IPS-18c (cell line): ENCODE data around the gene GRIP2.

ENCODE experiments used
- H3K4me3 ChIP-seq: 2 replicates; pipeline ENCODE4 v1.7.0; 2013; ENCODE audit warnings: low read depth, mild to moderate bottlenecking, low read length, moderate library complexity; ENCODE audit not compliant: insufficient read depth
- H3K9me3 ChIP-seq: one replicate; pipeline ENCODE4 v1.6.1; 2013; ENCODE audit warnings: mild to moderate bottlenecking, low read length, moderate library complexity; ENCODE audit not compliant: control insufficient read depth, insufficient read depth

The GRIP2 gene

DNA sequence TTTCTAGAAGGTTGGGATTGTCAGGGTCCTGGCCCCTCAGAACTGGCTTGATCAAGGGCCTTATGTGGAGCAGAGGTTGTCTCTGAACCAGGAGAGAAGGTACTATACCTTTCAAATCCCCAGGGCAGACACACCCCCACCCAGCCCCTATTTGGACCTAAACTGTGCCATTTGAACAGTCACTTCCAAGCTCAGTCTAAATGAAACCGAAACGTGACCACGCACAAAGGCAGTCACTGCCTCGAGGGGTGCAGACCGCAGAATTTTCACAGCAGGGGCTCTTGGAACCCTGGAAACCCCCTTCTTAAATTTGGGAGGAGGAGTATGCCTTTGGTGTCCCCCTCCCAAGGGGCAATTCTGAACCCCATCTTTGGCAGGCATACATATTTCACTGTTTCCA, 53.7 kb downstream of the GRIP2 start:
- Histone ChIP-seq H3K4me3 (no peak overlapping the region), H3K9me3 (no peaks in the 10 kb centered on the region)

DNA sequence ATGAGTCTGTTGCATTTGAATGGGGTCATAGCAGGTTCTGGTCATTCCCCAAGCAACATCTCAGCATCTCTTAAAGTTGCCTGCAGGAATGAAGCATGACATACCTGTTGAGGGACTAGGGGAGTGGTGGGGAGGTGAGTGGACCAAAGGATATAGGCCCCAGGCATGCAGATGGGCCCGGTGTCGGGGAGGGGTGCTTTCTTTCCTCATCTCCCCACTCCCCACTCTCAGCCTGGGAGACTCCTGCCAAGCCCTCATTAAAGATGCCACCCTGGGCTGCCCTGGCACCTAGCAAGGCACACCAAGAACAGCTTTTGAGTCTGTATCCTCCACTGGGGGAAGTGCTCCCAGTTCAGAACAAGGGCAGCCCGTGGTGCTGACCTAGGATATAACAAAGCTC, 54.2 kb downstream of the GRIP2 start:
- no peak overlapping the region for H3K4me3 ChIP-seq
- no peaks in the 10 kb centered on the region for H3K9me3 ChIP-seq

DNA sequence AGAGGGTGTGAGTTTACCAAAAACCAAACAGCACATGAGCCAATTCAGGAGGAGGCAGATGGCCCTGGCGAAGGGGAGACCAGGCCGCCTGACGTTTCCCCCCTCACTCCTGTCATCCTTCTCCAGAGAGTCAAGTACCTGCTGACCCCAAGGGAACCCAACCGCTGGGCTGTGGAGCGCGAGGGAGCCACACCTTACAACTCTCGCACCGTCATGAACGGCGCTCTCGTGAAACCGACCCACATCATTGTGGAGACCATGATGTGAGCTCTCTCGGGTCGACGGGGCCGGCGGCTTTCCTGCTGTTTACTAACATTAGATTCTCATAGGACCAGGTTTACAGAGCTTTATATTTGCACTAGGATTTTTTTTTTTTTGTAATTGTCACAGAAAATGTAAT, 55.4 kb downstream of the GRIP2 start:
- no peak overlapping the region for H3K4me3 ChIP-seq

DNA sequence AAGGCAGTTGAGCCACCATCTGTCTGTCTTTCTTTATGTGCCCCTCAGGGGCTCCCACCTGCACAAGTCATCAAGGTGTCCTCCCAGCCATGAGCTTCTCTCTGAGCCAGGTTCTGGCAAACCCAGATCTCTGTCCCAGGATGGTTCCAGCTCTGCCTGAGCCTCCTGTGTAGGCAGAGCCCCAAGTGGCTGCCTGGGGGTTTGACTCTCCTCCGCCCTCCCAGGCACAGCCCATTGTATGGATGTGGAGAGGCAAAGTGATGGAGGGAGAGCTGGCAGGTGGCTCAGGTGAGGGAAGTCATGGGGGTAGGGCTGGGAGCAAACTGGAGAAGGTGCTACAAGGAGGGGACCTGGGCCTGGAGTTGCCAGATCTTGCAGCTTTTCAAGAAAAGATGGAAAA, 56.9 kb downstream of the GRIP2 start:
- Histone ChIP-seq H3K4me3 (no peak overlapping the region), H3K9me3 (no peaks in the 10 kb centered on the region)

More for the DNA sequence above, 55.4 kb downstream of the GRIP2 start:
- no peaks in the 10 kb centered on the region for H3K9me3 ChIP-seq

DNA sequence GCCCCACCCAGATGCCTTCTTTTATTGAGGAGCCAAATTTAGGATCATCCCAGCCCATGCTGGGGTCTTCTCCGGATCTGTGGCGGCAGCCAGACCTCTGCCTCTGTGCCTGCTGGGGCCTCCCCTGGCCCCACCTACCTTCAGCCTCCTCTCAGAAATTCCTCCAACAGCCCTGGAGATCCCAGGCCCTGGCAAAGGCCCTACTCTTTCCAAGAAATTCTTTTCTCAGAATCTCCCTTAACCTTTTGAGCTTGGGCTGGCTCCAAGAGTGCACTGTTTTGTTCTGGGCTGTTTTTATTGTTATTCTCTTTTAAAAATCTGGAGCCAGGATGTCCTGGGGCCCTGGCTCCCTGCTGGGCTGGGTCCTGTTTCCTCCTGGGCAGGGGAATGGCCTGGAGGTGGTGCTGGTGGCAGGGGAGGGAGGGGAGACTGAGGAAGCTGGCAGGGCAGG, 57.8 kb downstream of the GRIP2 start:
- H3K4me3 ChIP-seq = no peak overlapping the region
- no peaks in the 10 kb centered on the region for H3K9me3 ChIP-seq

DNA sequence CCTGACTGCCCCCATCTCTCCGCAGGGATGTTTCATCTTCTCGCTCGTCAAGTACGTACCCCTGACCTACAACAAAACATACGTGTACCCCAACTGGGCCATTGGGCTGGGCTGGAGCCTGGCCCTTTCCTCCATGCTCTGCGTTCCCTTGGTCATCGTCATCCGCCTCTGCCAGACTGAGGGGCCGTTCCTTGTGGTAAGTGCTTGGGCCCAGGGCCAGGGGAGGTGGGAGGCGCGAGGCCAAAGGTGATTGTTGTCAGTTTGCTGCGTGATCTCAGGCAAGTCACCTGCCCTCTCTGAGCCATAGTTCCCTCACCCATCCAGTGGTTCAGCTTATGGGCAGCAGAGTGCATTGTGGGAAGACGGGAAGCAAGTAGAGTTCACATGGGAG, 58.5 kb downstream of the GRIP2 start:
- Histone ChIP-seq H3K9me3 (no peaks in the 10 kb centered on the region), H3K4me3 (no peak overlapping the region)

DNA sequence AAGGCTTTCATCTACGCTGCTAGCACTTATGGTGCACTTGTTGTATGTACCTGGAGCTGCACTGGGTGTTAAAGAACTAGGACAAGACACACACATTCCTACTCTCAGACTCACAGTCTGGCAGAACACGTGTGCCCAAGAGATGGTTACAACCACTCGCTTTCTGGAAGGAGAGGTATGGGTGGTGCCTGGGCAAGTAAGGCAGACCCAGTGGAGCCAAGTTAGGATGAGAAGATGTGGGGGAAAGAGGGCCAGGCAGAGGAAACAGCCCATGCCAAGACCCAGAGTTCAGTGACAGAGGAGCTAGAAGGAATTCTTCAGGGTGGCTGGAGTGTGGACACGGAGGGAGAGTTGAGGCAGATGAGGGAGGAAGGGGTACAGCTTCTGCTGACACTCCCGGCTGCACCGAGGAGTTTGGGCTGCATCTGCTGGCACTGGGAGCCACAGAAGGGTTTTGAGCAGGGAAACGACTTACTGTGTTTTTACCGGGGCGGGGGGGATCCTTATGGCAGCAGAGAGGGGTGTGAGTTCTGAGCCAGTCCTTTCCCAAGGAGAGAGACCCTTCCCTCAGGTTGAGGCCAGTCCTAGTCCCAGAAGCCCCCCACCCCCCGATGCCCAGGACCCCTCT, 59.0 kb downstream of the GRIP2 start:
- Histone ChIP-seq H3K9me3 (no peaks in the 10 kb centered on the region), H3K4me3 (no peak overlapping the region)

DNA sequence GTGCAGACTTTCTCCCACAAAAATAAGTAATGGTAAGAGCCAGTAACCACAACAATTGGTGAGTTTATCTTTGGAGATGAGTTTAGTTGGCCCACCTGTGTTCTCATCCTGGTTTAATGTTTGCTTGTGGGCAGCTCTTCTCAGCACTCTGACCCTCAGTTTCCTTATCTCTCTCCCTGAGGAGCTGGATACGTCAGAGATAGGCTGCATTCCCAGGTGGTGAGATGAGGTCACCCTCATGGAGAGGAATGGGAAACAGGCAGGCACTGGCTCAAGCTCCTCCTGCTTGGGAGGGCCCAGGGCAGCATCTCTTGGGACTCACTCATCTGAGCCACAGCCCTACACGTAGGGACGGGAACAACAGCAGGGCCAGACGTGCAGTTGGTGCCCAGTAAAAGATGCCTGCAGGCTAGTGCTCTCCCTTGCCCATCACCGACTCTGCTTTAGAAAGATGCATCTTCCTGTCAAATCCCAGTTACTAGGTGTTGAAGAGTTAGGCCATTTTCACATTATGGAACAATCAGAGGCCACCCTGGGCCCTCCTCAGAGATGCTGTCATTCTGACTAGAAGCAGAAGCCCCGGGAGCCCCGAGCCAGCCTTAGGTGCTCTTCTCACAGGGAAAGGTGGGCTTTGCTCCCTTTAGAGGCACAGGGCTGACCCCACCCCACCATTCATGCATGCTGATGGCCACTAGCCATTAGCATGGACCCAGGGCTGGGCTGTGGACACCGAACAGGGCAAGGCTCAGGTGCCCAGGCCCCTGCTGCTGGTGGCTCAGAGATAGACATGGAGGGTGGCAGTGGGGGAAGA, 59.7 kb downstream of the GRIP2 start:
- Histone ChIP-seq H3K4me3 (no peak overlapping the region), H3K9me3 (no peaks in the 10 kb centered on the region)

DNA sequence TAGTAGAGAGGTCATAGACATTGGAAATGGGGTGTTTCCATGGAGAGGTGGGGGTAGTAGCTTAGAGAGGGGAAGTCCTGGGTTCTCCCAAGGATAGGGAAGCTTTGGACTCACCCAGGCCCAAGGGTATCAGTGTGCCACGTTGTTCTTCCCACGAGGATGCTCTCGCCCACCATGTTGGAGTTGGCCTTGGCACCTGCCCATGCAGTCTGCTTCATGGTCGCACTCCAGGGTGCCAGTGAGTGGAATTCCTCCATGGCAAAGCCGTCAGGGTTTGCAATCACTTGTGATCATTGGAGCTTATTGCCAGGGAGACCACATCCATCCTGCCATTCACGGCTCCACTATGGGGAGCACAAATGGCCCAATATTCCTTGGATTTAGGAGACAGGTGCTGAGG, 60.6 kb downstream of the GRIP2 start:
- no peaks in the 10 kb centered on the region for H3K9me3 ChIP-seq
- H3K4me3 ChIP-seq = no peak overlapping the region

DNA sequence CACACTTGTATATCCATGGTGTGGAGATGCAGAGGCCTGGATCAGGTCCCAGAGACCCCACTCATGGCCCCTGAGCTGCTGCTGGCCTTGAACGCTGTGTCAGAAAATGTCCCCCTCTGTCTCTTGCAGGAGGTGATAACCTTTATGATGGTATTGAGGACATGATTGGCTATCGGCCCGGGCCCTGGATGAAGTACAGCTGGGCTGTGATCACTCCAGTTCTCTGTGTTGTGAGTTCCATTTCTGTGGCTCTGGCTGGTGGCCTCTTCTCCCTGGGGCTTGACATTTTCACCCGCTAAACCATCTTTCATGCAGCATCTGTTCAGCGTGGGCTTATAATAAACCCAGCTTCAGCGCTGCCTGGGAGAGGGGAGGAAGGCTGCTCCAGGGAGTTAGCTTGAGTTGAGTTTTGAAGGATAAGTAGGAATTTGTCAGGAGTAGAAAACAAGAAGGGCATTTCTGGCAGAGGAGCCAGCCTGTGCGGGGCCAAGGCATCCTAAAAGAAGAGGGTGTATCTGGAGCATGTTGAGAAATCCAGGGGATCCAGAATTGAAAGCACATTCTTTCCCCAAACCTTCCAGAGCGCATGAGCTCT, 61.1 kb downstream of the GRIP2 start:
- no peak overlapping the region for H3K4me3 ChIP-seq
- H3K9me3 ChIP-seq = no peaks in the 10 kb centered on the region

DNA sequence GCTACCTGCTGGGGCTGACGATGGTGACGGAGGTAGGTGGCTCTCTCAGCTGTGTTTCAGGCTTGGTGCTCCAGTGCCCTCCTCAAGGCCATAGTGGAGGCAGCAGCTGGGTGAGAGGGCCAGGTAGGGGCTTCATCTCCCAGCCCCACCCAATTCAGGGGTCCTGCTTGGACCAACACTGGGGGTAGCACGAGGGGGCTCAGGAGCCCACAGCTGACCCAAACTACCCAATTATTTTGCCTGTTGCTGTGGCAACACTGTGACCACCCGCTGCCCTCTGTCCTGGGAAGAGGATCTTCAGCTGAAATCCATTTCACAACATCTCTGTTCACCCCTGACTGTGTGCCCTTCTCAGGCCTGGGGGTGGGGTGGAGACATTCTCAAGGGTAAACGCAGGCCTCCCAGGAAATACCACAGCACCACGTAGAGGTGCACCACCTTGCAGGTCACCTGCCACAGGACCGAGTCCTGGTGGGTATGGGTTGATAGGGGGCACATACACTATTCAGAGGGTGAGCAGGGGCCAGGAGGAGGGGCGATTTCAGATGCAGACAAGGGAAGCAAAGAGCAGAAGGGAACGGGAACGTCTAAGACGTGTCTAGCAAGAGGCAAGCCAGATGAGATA, 62.7 kb downstream of the GRIP2 start:
- Histone ChIP-seq H3K4me3 (no peak overlapping the region), H3K9me3 (no peaks in the 10 kb centered on the region)

DNA sequence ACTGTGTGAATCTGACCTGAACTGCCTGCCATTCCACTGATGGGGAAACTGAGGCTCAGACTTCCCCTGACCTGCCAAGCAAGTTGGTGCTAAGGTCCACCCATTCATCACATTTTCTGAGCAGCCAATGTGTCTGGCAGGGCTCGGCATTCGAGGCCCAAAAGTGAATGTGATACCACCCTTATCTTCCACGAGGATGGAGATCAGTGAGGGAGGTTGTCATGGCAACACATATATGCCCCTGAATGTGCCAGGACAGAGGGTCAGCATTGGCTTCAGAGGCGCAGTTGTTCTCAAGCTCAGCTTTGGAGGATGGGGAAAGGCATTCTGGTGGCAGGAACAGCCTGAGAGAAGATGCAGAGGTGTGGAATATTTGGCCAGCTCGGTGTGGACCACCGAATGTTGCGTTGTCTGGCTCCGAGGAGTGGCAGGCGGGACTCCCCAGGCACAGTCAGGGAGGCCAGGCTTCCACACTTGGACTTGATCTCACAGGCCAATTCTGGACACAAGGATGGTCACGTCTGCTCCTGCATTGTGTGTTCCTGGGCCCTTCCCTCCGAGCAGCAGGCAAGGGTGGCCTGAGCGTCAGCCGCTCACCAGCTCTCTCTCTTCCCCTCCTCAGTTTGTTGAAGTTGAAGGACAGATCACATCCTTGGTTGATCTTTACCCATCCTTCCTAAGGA, 63.4 kb downstream of the GRIP2 start:
- no peak overlapping the region for H3K4me3 ChIP-seq
- no peaks in the 10 kb centered on the region for H3K9me3 ChIP-seq

DNA sequence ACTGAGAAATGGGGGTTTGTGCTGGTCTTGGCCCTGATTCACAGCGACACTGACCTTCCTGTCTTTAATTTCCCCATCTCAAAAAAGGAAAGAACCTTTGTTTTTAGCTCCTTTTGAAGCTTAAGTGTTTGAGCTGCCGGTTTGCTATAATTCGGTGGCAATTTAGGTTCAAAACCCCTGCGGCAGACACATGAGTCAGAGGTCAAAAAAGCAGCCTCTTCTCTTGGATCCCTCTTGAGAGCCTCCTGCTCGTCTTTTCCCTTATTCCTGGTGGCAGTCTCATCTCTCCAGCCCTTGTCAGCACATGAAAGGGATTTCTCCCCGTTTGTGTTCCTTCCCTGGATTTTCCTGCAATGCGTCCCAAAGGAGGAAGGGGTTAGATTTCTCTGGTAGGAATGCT, 64.5 kb downstream of the GRIP2 start:
- Histone ChIP-seq H3K4me3 (no peak overlapping the region), H3K9me3 (no peaks in the 10 kb centered on the region)

DNA sequence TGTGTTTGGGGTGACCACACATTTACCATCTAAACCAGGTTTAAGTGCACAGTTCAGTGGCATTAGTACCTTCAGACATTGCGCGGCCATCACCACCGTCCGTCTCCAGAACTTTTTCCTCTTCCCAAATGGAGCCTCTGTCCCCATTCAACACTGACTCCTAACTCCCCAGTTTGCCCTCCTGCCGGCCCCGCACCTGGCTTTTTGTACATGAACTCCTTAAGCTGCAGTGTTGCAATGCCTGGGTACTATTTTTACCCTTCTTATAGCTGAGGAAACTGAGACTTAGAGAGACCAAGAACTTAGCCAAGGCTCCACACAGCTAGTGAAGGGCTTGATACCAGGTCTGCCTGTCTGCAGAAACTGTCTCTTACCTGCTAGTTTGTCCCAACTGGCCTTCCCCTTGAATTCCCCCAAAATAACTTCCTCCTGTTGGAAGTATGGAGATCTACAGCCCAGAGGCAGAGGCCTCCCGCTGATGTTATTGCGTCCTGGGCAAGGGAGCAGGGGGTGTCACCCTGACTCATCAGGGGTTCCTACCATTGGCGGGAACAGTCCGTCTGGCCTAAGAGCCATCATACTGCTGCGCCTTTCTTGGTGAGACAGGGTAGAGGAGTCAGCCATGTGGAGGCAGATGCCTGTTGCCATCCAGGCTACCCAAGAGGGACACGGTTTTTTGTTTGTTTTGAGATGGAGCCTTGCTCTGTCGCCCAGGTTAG, 65.6 kb downstream of the GRIP2 start:
- Histone ChIP-seq H3K9me3 (no peaks in the 10 kb centered on the region), H3K4me3 (no peak overlapping the region)

DNA sequence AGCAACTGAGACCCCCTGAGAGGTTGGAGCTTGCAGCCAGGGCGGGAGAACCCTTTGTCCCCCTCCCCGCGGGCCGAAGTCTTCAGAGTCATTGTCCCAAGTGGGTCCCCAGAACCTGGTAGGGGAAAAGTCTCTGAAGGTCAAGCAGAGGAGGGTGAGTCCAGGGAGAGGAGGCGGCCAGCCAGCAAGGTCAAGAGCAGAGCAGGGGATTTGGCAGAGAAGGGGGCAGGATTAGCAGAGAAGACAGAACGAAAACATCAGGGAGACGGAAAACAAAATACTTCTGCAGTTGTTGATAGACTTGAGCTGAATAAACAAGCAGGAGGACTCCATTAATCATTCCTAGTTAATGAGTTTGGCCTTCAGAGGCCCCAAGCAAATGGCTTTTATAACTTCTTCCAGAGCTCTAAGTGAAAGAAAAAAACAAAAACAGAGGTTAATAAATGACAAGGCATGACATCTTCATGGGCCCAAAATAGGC, 66.7 kb downstream of the GRIP2 start:
- H3K4me3 ChIP-seq = no peak overlapping the region
- no peaks in the 10 kb centered on the region for H3K9me3 ChIP-seq

DNA sequence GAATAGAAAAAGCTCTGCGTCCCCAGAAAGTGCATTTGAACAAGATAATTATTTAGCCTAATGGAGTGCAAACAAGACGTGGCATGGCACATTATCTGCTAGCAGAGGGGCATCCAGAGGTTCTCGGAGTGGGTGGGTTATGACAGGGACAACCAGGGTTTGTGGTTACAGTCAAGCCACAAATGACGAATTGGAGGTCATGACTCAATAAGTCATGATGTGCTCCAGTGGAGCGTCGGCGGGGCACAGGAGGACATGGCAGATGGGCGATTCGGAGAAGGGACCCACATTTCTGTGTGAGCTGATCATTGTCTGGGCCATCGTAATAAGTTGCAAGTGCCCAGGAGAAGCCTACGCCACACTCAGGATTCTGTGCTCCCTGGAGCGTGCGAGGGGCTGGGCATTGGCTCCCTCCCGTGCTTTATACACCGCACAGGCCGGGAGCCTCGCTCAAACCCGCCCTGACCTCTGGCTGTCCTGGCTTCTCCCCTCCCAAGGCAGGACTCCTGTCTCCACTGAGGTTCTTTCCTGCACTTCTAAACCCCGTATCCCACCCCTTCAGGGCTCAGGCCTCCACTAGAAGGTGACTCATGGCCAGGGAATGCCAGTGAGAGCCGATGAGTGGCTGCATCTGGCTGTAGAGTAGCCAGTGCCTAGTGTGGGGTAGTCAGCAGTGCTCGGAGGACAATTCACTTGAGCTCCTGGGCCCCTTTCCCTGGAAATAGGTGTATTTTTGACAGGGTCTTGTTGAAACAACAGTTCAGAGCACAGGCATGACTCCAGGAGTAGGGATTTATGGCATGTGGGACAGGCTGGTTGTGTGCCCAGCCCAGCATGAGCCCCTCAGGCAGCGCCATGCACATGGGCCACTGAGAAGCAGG, 67.4 kb downstream of the GRIP2 start:
- Histone ChIP-seq H3K9me3 (no peaks in the 10 kb centered on the region), H3K4me3 (no peak overlapping the region)
